Astrocyte of the cerebellum (primary cell): ENCODE data around the gene IFI44L.

Experiments used
- DNase-seq: peaks from one replicate; pipeline ENCODE4 v3.0.0-alpha.2; 2011; ENCODE audit warnings: low read depth
- H3K4me3 ChIP-seq: 2 replicates; pipeline ENCODE4 v1.5.1; 2011; ENCODE audit warnings: mild to moderate bottlenecking, low read depth, low read length, moderate library complexity
- CTCF ChIP-seq: IDR thresholded peaks from 2 replicates; pipeline ENCODE4 v1.5.1; 2012; ENCODE audit warnings: low read length, low read depth, moderate library complexity, mild to moderate bottlenecking; ENCODE audit errors: missing control alignments
- in situ Hi-C: cut with HindIII; loops from 2 replicates; pipeline ENCODE4 v1.10.0; 2017; ENCODE audit warnings: low sequenced_read_pairs

Gene IFI44L

GRCh38 chr1:78624035-78624434, 3.8 kb downstream of the IFI44L start:
- no peak for DNase-seq
- no peak for TF ChIP-seq CTCF
- in situ Hi-C loops: no loop called here
- H3K4me3 ChIP-seq: no peak overlapping the region

GRCh38 chr1:78627321-78627720, 7.1 kb downstream of the IFI44L start:
- in situ Hi-C loops: no loop called here
- TF ChIP-seq CTCF: no peak
- H3K4me3 ChIP-seq: no peak overlapping the region
- no peak for DNase-seq

- no peak overlapping the region for H3K4me3 ChIP-seq
- no peak for DNase-seq
- in situ Hi-C loops: no loop called here
- no peak for TF ChIP-seq CTCF
Observed at GRCh38 chr1:78630600-78630999, 10.4 kb downstream of the IFI44L start.

GRCh38 chr1:78633209-78633608, 13.0 kb downstream of the IFI44L start:
- TF ChIP-seq CTCF: no peak
- no peak overlapping the region for H3K4me3 ChIP-seq
- in situ Hi-C loops: no loop called here
- DNase-seq: no peak

GRCh38 chr1:78640462-78640861, 20.2 kb downstream of the IFI44L start:
- TF ChIP-seq CTCF: no peak
- in situ Hi-C loops: no loop called here

GRCh38 chr1:78641558-78641957, 21.3 kb downstream of the IFI44L start:
- no peak overlapping the region for H3K4me3 ChIP-seq
- TF ChIP-seq CTCF: no peak
- no peak for DNase-seq
- in situ Hi-C loops: no loop called here

More at GRCh38 chr1:78640462-78640861, 20.2 kb downstream of the IFI44L start:
- no peak overlapping the region for H3K4me3 ChIP-seq
- DNase-seq: no peak

- no peak for DNase-seq
- in situ Hi-C loops: no loop called here
- H3K4me3 ChIP-seq: no peak overlapping the region
- TF ChIP-seq CTCF: no peak
Observed at GRCh38 chr1:78645723-78646122, 25.5 kb downstream of the IFI44L start.
